ENCODE results near the gene MEGF8. TPM values are rescaled to one million over a fixed set of nuclear protein-coding genes. Genes with fewer than 3 reads are reported as not detected.

Gene MEGF8
- total and polyA plus RNA-seq, 10 of the 15 experiments (the other 5 are each of a cell fraction or from before 2014, with no cell fraction given): 0.43 to 12.8 (median 2.7) TPM

GRCh38 chr19:42332059-42332458 is 6.6 kb downstream of the MEGF8 start:
- ChIA-PET CTCF (interaction anchor here (0.7 kb wide), 1 partner anchor 381 kb away, joined by 3 read pairs; no protein-coding TSS in a partner anchor), POLR2A (interaction anchor here (0.6 kb wide), 1 partner anchor 65 kb away, joined by 6 read pairs; no protein-coding TSS in a partner anchor), RAD21 (ENCODE audit: unreplicated experiment) (interaction anchor here (1.0 kb wide), 1 partner anchor 68 kb away, joined by 4 read pairs; no protein-coding TSS in a partner anchor), SMC1A (ENCODE audit: uncharacterized antibody, unreplicated experiment) (no interaction called here)
- TF ChIP-seq JUNB (IDR thresholded peaks at IDR 0.05): no peak
- no peak for TF ChIP-seq TBL1XR1 (IDR thresholded peaks at IDR 0.05; ENCODE audit: low read depth, low read length)
- TF ChIP-seq ASH2L (IDR thresholded peaks at IDR 0.05; ENCODE audit: borderline replicate concordance, low read depth): no peak
- no peak for TF ChIP-seq PAX8 (IDR thresholded peaks at IDR 0.05)
- TF ChIP-seq SP1 (IDR thresholded peaks at IDR 0.05; ENCODE audit: low read depth, low read length): no peak
- TF ChIP-seq SMAD1 (IDR thresholded peaks at IDR 0.05; ENCODE audit: low read depth, partially characterized antibody): no peak
- TF ChIP-seq EP300 (IDR thresholded peaks at IDR 0.05; ENCODE audit: borderline replicate concordance in 1 of 2, control insufficient read depth in 1 of 2, low read depth in 2 of 2, low read length in 2 of 2): no peak
- TF ChIP-seq CEBPB (IDR thresholded peaks at IDR 0.05; ENCODE audit: borderline replicate concordance in 1 of 2, low read depth in 2 of 2, low read length in 2 of 2): no peak
- TF ChIP-seq ZNF274 (IDR thresholded peaks at IDR 0.05; ENCODE audit: insufficient read depth, insufficient read length): no peak
- TF ChIP-seq CUX1 (IDR thresholded peaks at IDR 0.05; ENCODE audit: insufficient replicate concordance, low read depth, low read length): no peak
- no peak for TF ChIP-seq SRF (IDR thresholded peaks at IDR 0.05; ENCODE audit: low read depth in 2 of 2, low read length in 2 of 2)
- no peak for TF ChIP-seq BCL11A (IDR thresholded peaks at IDR 0.05; ENCODE audit: low read depth, low read length)
- H3K9me3 ChIP-seq (replicated peaks; ENCODE audit: control insufficient read depth, insufficient read depth, low read length): no peaks in the 10 kb centered on the region
- H2AFZ ChIP-seq (ENCODE audit: control insufficient read depth, low read depth, low read length): no peak overlapping the region
- peaks cover 0 to 3% of the 10 kb centered on the region in 2 experiments; a peak in 3 of 4 replicates for H3K36me3 ChIP-seq (ENCODE audit: control insufficient read depth in 2 of 2, insufficient read depth in 2 of 2, low read length in 1 of 2)
- no peak overlapping the region for H3K27ac ChIP-seq (ENCODE audit: control insufficient read depth, insufficient read depth)
- in situ Hi-C loops (cut with MboI): no loop called here
- no peaks in the 10 kb centered on the region for H4K20me1 ChIP-seq (ENCODE audit: control insufficient read depth, insufficient read depth)
- no peaks in the 10 kb centered on the region for H3K27me3 ChIP-seq (replicated peaks in 1 of 2; ENCODE audit: control insufficient read depth in 2 of 2, insufficient read depth in 2 of 2, low read length in 1 of 2)
- DNase-seq (ENCODE audit: low read depth, low spot score) (no peak), FAIRE-seq (no peak), ATAC-seq (no peak)
- H3K9ac ChIP-seq (ENCODE audit: control insufficient read depth, insufficient read depth, low read length): no peak overlapping the region
- 85% methylated on average over 6 of the region's 6 CpGs for WGBS (ENCODE audit: insufficient coverage, insufficient replicate concordance, low lambda C conversion rate, missing lambda C conversion rate)
- peaks cover 2% of the 10 kb centered on the region for H3K4me1 ChIP-seq (ENCODE audit: control insufficient read depth, insufficient read depth, low read length)
- H3K4me2 ChIP-seq (ENCODE audit: control insufficient read depth, insufficient read depth): no peak overlapping the region
- no peaks in the 10 kb centered on the region; the same call in 1 of the 2 replicates for H3K79me2 ChIP-seq (ENCODE audit: control insufficient read depth, insufficient read depth, low read length)
- intact Hi-C loops (cut with micrococcal nuclease; ENCODE audit: unreplicated experiment): no loop called here
- no TSS peak for BruUV-seq (replicated peaks)
- no peak overlapping the region for H3K4me3 ChIP-seq

Data from GM12878 (cell line).